Naive thymus-derived CD8-positive, alpha-beta T cell (primary cell): ENCODE results near the gene PDLIM7. TPM values are rescaled to one million over a fixed set of nuclear protein-coding genes. Genes with fewer than 3 reads are reported as not detected.
A peak's percentile ranks its signal among the peaks of the same experiment; 100 is the strongest.

ENCODE experiments used
- ATAC-seq, 2 donors: fragments of 150-1000 bp; cut with Tn5 transposase in 1 of 2; sonication (Bioruptor Pico), chemical (Tn5 transposase) in 1 of 2; 1 replicate in 1 of 2; 2 replicates in 1 of 2; pipeline ENCODE4 v1.10.0; 2021; ENCODE audit warnings: mild to moderate bottlenecking in 2 of 2, moderate library complexity in 2 of 2
- POLR2A ChIA-PET: fragments of 350-600 bp; sonication (Branson Sonifier 250); formaldehyde crosslinking; loops from one replicate; lab custom pipeline; 2021; ENCODE audit warnings: antibody characterized with exemption; lab: Charles Lee
- DNase-seq, 10 donors: peaks; one replicate each; pipeline versions ENCODE4 v3.0.0 to v3.0.0-alpha.2; 2020 to 2022
- H3K27ac Mint-ChIP-seq, 10 donors: one replicate each; pipeline ENCODE4 v1.8.0; 2020 to 2022; ENCODE audit warnings: mild to moderate bottlenecking in 10 of 10, mixed read lengths in 10 of 10, moderate library complexity in 4 of 10, inconsistent platforms in 1 of 10
- H3K27me3 Mint-ChIP-seq, 5 donors: one replicate each; pipeline ENCODE4 v1.8.0; 2021 to 2022; ENCODE audit warnings: mixed read lengths in 5 of 5
- H3K36me3 Mint-ChIP-seq, 3 donors: one replicate each; pipeline ENCODE4 v1.8.0; 2020 to 2022; ENCODE audit warnings: mixed read lengths in 3 of 3, mild to moderate bottlenecking in 2 of 3, inconsistent platforms in 1 of 3
- H3K4me1 Mint-ChIP-seq, 4 donors: one replicate each; pipeline ENCODE4 v1.8.0; 2021 to 2022; ENCODE audit warnings: mixed read lengths in 4 of 4
- H3K4me3 Mint-ChIP-seq, 10 donors: one replicate each; pipeline ENCODE4 v1.8.0; 2020 to 2022; ENCODE audit warnings: mild to moderate bottlenecking in 10 of 10, mixed read lengths in 10 of 10, moderate library complexity in 6 of 10, inconsistent platforms in 1 of 10
- H3K9me3 Mint-ChIP-seq, 9 donors: one replicate each; pipeline ENCODE4 v1.8.0; 2020 to 2022; ENCODE audit warnings: mixed read lengths in 9 of 9, mild to moderate bottlenecking in 3 of 9, inconsistent platforms in 1 of 9, moderate library complexity in 1 of 9
- polyA plus RNA-seq, 3 donors: library from polyadenylated mRNA; unstranded; fragments of 300-500 nt; fragmentation: Illumina TruSeq; gene quantifications; one replicate each; pipeline ENCODE4 v1.2.3, GENCODE V29; 2021
- total RNA-seq, 8 experiments: library from RNA in 2 of 8; stranded (reverse) in 2 of 8; gene quantifications; one replicate each; pipeline ENCODE4 v1.2.3 and lab custom pipeline; 2021 to 2026

The PDLIM7 gene
- total and polyA plus RNA-seq, 5 experiments from 2014 or later = 4.3 to 19.1 (median 5.8) TPM

GRCh38 chr5:177520916-177521513, 23.6 kb upstream of the PDLIM7 start:
- Mint-ChIP-seq H3K4me3 (peak overlapping the region in 1 of 10 donors; percentile 36), H3K27ac (peak overlapping the region in 8 of 10 donors; percentile 1 to 84 (median 62)), H3K27me3 (no peaks in the 10 kb centered on the region), H3K4me1 (peaks cover 24 to 46% (median 43%) of the 10 kb centered on the region in 4 donors), H3K36me3 (peaks cover 0 to 24% (median 2%) of the 10 kb centered on the region in 3 donors), H3K9me3 (no peaks in the 10 kb centered on the region)
- ATAC-seq (no peak), DNase-seq (no peak)
- POLR2A ChIA-PET = no interaction called here

- peaks cover 23 to 53% (median 51%) of the 10 kb centered on the region in 4 donors for H3K4me1 Mint-ChIP-seq
- DNase-seq = no peak
- H3K27ac Mint-ChIP-seq = peak overlapping the region in 9 of 10 donors; percentile 6 to 86 (median 75)
- H3K9me3 Mint-ChIP-seq = no peaks in the 10 kb centered on the region
- ATAC-seq = no peak
- no peaks in the 10 kb centered on the region for H3K27me3 Mint-ChIP-seq
- peaks cover 0 to 23% (median 2%) of the 10 kb centered on the region in 3 donors for H3K36me3 Mint-ChIP-seq
- POLR2A ChIA-PET = no interaction called here
- H3K4me3 Mint-ChIP-seq = peak overlapping the region in 2 of 10 donors; percentile 7 to 65
Observed at GRCh38 chr5:177520271-177520670, 22.9 kb upstream of the PDLIM7 start.

- Mint-ChIP-seq H3K27ac (peak overlapping the region in 8 of 10 donors; percentile 35 to 86 (median 79)), H3K27me3 (no peaks in the 10 kb centered on the region), H3K4me1 (peaks cover 23 to 54% (median 53%) of the 10 kb centered on the region in 4 donors), H3K36me3 (peaks cover 0 to 27% (median 5%) of the 10 kb centered on the region in 3 donors), H3K9me3 (no peaks in the 10 kb centered on the region), H3K4me3 (peak overlapping the region in 5 of 10 donors; percentile 19 to 57 (median 30))
- POLR2A ChIA-PET = no interaction called here
- DNase-seq (no peak), ATAC-seq (no peak)
Observed at GRCh38 chr5:177519463-177520235, 22.2 kb upstream of the PDLIM7 start.

GRCh38 chr5:177516601-177517568, 19.5 kb upstream of the PDLIM7 start, which contains the start of gene DDX41:
TSS of gene DDX41 (minus strand) at chr5:177516961. CDS start at chr5:177516945, 16 bp downstream.
- peak; percentile 91 to 93 for ATAC-seq
- DNase-seq = peak; percentile 90 to 97 (median 94)
- peaks cover 27 to 63% (median 55%) of the 10 kb centered on the region in 4 donors for H3K4me1 Mint-ChIP-seq
- H3K9me3 Mint-ChIP-seq = no peaks in the 10 kb centered on the region
- H3K4me3 Mint-ChIP-seq = peak within 1 kb of the TSS; percentile 93 to 100 (median 97)
- POLR2A ChIA-PET = interaction anchor here (0.6 to 1.7 kb wide), 8 partner anchors 8 to 703 kb away, joined by 3 to 5 read pairs (median 4); partner anchors contain the start of gene DBN1
- H3K27me3 Mint-ChIP-seq = no peaks in the 10 kb centered on the region
- peaks cover 0 to 49% (median 14%) of the 10 kb centered on the region in 3 donors for H3K36me3 Mint-ChIP-seq
- H3K27ac Mint-ChIP-seq = peak within 1 kb of the TSS; percentile 90 to 98 (median 95)

GRCh38 chr5:177515580-177515979, 18.2 kb upstream of the PDLIM7 start:
- peaks cover 0 to 53% (median 23%) of the 10 kb centered on the region in 3 donors for H3K36me3 Mint-ChIP-seq
- ATAC-seq = no peak
- peak overlapping the region in 4 of 10 donors; percentile 30 to 52 (median 48) for H3K27ac Mint-ChIP-seq
- no peak for DNase-seq
- H3K4me3 Mint-ChIP-seq = peak overlapping the region; percentile 93 to 100 (median 97)
- POLR2A ChIA-PET = interaction anchor here (1.4 to 1.7 kb wide), 4 partner anchors 9 to 125 kb away, joined by 3 to 5 read pairs (median 4); no protein-coding TSS in a partner anchor
- H3K4me1 Mint-ChIP-seq = peaks cover 19 to 50% (median 49%) of the 10 kb centered on the region in 4 donors
- H3K9me3 Mint-ChIP-seq = no peaks in the 10 kb centered on the region
- no peaks in the 10 kb centered on the region for H3K27me3 Mint-ChIP-seq

- Mint-ChIP-seq H3K4me3 (peak overlapping the region in 4 of 10 donors; percentile 36 to 97 (median 96)), H3K27ac (no peak overlapping the region), H3K36me3 (peaks cover 0 to 49% (median 23%) of the 10 kb centered on the region in 3 donors), H3K27me3 (no peaks in the 10 kb centered on the region), H3K9me3 (no peaks in the 10 kb centered on the region), H3K4me1 (peaks cover 18 to 51% (median 43%) of the 10 kb centered on the region in 4 donors)
- ATAC-seq (no peak), DNase-seq (peak in 1 of 10 donors; percentile 56)
- POLR2A ChIA-PET = interaction anchor here (0.8 kb wide), 1 partner anchor 57 kb away, joined by 3 read pairs; no protein-coding TSS in a partner anchor
Observed at GRCh38 chr5:177514541-177514940, 17.1 kb upstream of the PDLIM7 start.

GRCh38 chr5:177513500-177513899, 16.1 kb upstream of the PDLIM7 start:
- H3K27ac Mint-ChIP-seq = no peak overlapping the region
- H3K4me1 Mint-ChIP-seq = peaks cover 20 to 48% (median 42%) of the 10 kb centered on the region in 4 donors
- H3K9me3 Mint-ChIP-seq = no peaks in the 10 kb centered on the region
- DNase-seq (no peak), ATAC-seq (no peak)
- no peaks in the 10 kb centered on the region for H3K27me3 Mint-ChIP-seq
- peak overlapping the region in 1 of 10 donors; percentile 50 for H3K4me3 Mint-ChIP-seq
- POLR2A ChIA-PET = interaction anchor here (0.8 to 1.0 kb wide), 2 partner anchors 56 to 380 kb away, joined by 3 read pairs; no protein-coding TSS in a partner anchor
- peaks cover 0 to 49% (median 23%) of the 10 kb centered on the region in 3 donors for H3K36me3 Mint-ChIP-seq

- Mint-ChIP-seq H3K9me3 (no peaks in the 10 kb centered on the region), H3K27ac (peak overlapping the region in 1 of 10 donors; percentile 40), H3K36me3 (peaks cover 0 to 49% (median 23%) of the 10 kb centered on the region in 3 donors), H3K27me3 (no peaks in the 10 kb centered on the region), H3K4me1 (peaks cover 20 to 48% (median 43%) of the 10 kb centered on the region in 4 donors), H3K4me3 (peak overlapping the region in 2 of 10 donors; percentile 7 to 50)
- POLR2A ChIA-PET = no interaction called here
- DNase-seq = peak in 1 of 10 donors; percentile 53
- ATAC-seq = no peak
Observed at GRCh38 chr5:177512736-177513380, 15.5 kb upstream of the PDLIM7 start.

GRCh38 chr5:177511796-177512675, 14.6 kb upstream of the PDLIM7 start:
- H3K27ac Mint-ChIP-seq = peak overlapping the region in 1 of 10 donors; percentile 40
- DNase-seq (no peak), ATAC-seq (no peak)
- peaks cover 18 to 51% (median 38%) of the 10 kb centered on the region in 4 donors for H3K4me1 Mint-ChIP-seq
- no peak overlapping the region for H3K4me3 Mint-ChIP-seq
- no peaks in the 10 kb centered on the region for H3K27me3 Mint-ChIP-seq
- H3K36me3 Mint-ChIP-seq = peaks cover 0 to 49% (median 23%) of the 10 kb centered on the region in 3 donors
- H3K9me3 Mint-ChIP-seq = no peaks in the 10 kb centered on the region
- POLR2A ChIA-PET = no interaction called here

GRCh38 chr5:177511181-177511580, 13.8 kb upstream of the PDLIM7 start:
- Mint-ChIP-seq H3K27ac (peak overlapping the region in 1 of 10 donors; percentile 61), H3K4me3 (no peak overlapping the region), H3K4me1 (peaks cover 14 to 46% (median 30%) of the 10 kb centered on the region in 4 donors), H3K36me3 (peaks cover 0 to 45% (median 21%) of the 10 kb centered on the region in 3 donors), H3K27me3 (no peaks in the 10 kb centered on the region), H3K9me3 (no peaks in the 10 kb centered on the region)
- POLR2A ChIA-PET = no interaction called here
- no peak for DNase-seq
- ATAC-seq = no peak
